Measurements from ENCODE around the gene RAB26.
A peak's percentile ranks its signal among the peaks of the same experiment; 100 is the strongest.

RAB26 gene

GRCh38 chr16:2149630-2150417 is 1.4 kb downstream of the RAB26 start (continued):
- TF ChIP-seq ZNF280D (tag by site-specific recombination; IDR thresholded peaks at IDR 0.05) (no peak), ZNF692 (tag by site-specific recombination; IDR thresholded peaks at IDR 0.05) (no peak; the same call in 1 of the 2 replicates), ZNF112 (tag by site-specific recombination; IDR thresholded peaks at IDR 0.05) (no peak), ZNF211 (tag by site-specific recombination; IDR thresholded peaks at IDR 0.05; ENCODE audit: low read depth) (no peak)

- Histone ChIP-seq H3K36me3 (ENCODE audit: control insufficient read depth in 2 of 2, insufficient read depth in 1 of 2, low read length in 2 of 2) (peaks cover 0 to 40% of the 10 kb centered on the region in 2 experiments; a peak in 2 of 3 replicates), H3K9me3 (ENCODE audit: control insufficient read depth, insufficient read depth, low read depth, low read length) (no peaks in the 10 kb centered on the region), H3K4me3 (ENCODE audit: low read depth, low read length) (no peak overlapping the region), H3K4me1 (ENCODE audit: control insufficient read depth, insufficient read depth, low read length) (peaks cover 4% of the 10 kb centered on the region), H3K27ac (ENCODE audit: extremely low read depth, low read depth, low read length) (no peak overlapping the region)
- ChIA-PET POLR2A (interaction anchor here (0.6 to 1.4 kb wide), 4 partner anchors 31 to 389 kb away, joined by 3 to 12 read pairs (median 5); partner anchors contain the start of gene MLST8), CTCF (interaction anchor here (0.6 to 1.6 kb wide), 5 partner anchors 11 to 351 kb away, joined by 3 to 18 read pairs (median 4); partner anchors contain the start of gene PKD1)
- TF ChIP-seq ZNF626 (tag by site-specific recombination; IDR thresholded peaks at IDR 0.05), result no peak
- TF ChIP-seq ZNF830 (tag by site-specific recombination; IDR thresholded peaks at IDR 0.05; ENCODE audit: low read depth), result no peak
- TF ChIP-seq ZNF341 (tag by site-specific recombination; IDR thresholded peaks at IDR 0.05; ENCODE audit: low read depth), result peak; percentile 73
- peak; percentile 29; the same call in 1 of the 2 replicates for TF ChIP-seq SP3 (tag by site-specific recombination; IDR thresholded peaks at IDR 0.05)
- 0 out of 2 replicates have a peak, but pooled peaks have one; percentile 16 for TF ChIP-seq GLIS1 (tag by site-specific recombination; IDR thresholded peaks at IDR 0.05)
- TF ChIP-seq ZNF138 (tag by site-specific recombination; IDR thresholded peaks at IDR 0.05; ENCODE audit: borderline replicate concordance), result no peak
- TF ChIP-seq ZBTB8A (tag by site-specific recombination; IDR thresholded peaks at IDR 0.05), result peak; percentile 14; the same call in 1 of the 2 replicates
- no peak for TF ChIP-seq ZBTB49 (tag by site-specific recombination; IDR thresholded peaks at IDR 0.05; ENCODE audit: low read depth)
- no peak for TF ChIP-seq ZNF423 (tag by site-specific recombination; IDR thresholded peaks at IDR 0.05)
- TF ChIP-seq KLF8 (tag by site-specific recombination; IDR thresholded peaks at IDR 0.05), result peak; percentile 13; the same call in 1 of the 2 replicates
- no peak for TF ChIP-seq HOXD13 (CRISPR knock-in tag; IDR thresholded peaks at IDR 0.05; ENCODE audit: borderline replicate concordance)
- TF ChIP-seq GLIS2 (tag by site-specific recombination; IDR thresholded peaks at IDR 0.05), result peak; percentile 39; the same call in 1 of the 2 replicates
- TF ChIP-seq SP2 (tag by site-specific recombination; IDR thresholded peaks at IDR 0.05), result peak; percentile 26; the same call in 1 of the 2 replicates
- no peak for TF ChIP-seq ZNF202 (tag by site-specific recombination; IDR thresholded peaks at IDR 0.05; ENCODE audit: borderline replicate concordance)
- no peak for TF ChIP-seq ZNF433 (tag by site-specific recombination; IDR thresholded peaks at IDR 0.05; ENCODE audit: low read depth)
- TF ChIP-seq CTCF (tag by site-specific recombination; IDR thresholded peaks at IDR 0.05), result 0 out of 2 replicates have a peak, but pooled peaks have one; percentile 35
- no peak for TF ChIP-seq ZNF350 (tag by site-specific recombination; IDR thresholded peaks at IDR 0.05)
- no peak for TF ChIP-seq TCF7L2 (IDR thresholded peaks at IDR 0.05; ENCODE audit: borderline replicate concordance, low read depth, low read length)
- TF ChIP-seq HIC1 (tag by site-specific recombination; IDR thresholded peaks at IDR 0.05), result peak; percentile 74
Observed at GRCh38 chr16:2150418-2151187, 2.2 kb downstream of the RAB26 start.

Data from HEK293 (cell line).